Frontal cortex (tissue), 4 donors: ENCODE measurements around the gene ECE1. TPM values are rescaled to one million over a fixed set of nuclear protein-coding genes. Genes with fewer than 3 reads are reported as not detected.

Experiments
- DNase-seq, 2 donors: peaks; one replicate each; pipeline ENCODE4 v3.0.0; 2012; ENCODE audit warnings: low spot score in 2 of 2
- FAIRE-seq: peaks from 2 replicates; lab custom pipeline; 2012; peaks lifted over from hg19 to GRCh38; lab: Jason Lieb, UNC
- total RNA-seq: library from RNA; depleted of rRNA; stranded (reverse); fragments of >200 nt; gene quantifications from one replicate; pipeline ENCODE4 v1.2.3, GENCODE V29; 2014
- donor health status: control.
- donor health status: control.
- donor health status: control.

ECE1 gene
- total RNA-seq, 1 donor from 2014 or later = 8.2 TPM

- no peak for DNase-seq
- FAIRE-seq = no peak
Observed at GRCh38 chr1:21277180-21277579, 13.1 kb downstream of the ECE1 start.

GRCh38 chr1:21272540-21272939, 17.7 kb downstream of the ECE1 start:
- FAIRE-seq = no peak
- no peak for DNase-seq

- FAIRE-seq (no peak), DNase-seq (no peak)
Observed at GRCh38 chr1:21271550-21271949, 18.7 kb downstream of the ECE1 start.

GRCh38 chr1:21270086-21270689, 20.1 kb downstream of the ECE1 start:
- FAIRE-seq (no peak), DNase-seq (peak in 1 of 2 donors; percentile 49)

- FAIRE-seq (no peak), DNase-seq (no peak)
Observed at GRCh38 chr1:21269461-21270085, 20.7 kb downstream of the ECE1 start.

GRCh38 chr1:21268281-21269239, 21.7 kb downstream of the ECE1 start:
- FAIRE-seq = no peak
- DNase-seq = no peak

GRCh38 chr1:21267191-21268077, 22.8 kb downstream of the ECE1 start:
- DNase-seq (no peak), FAIRE-seq (no peak)

GRCh38 chr1:21266119-21266774, 24.0 kb downstream of the ECE1 start:
- no peak for FAIRE-seq
- DNase-seq = no peak

GRCh38 chr1:21265644-21266043, 24.6 kb downstream of the ECE1 start:
- DNase-seq = no peak
- FAIRE-seq = no peak

GRCh38 chr1:21264898-21265297, 25.4 kb downstream of the ECE1 start:
- FAIRE-seq (no peak), DNase-seq (no peak)

GRCh38 chr1:21263653-21264225, 26.5 kb downstream of the ECE1 start:
- DNase-seq = no peak
- FAIRE-seq = no peak

- FAIRE-seq (no peak), DNase-seq (no peak)
Observed at GRCh38 chr1:21263052-21263429, 27.2 kb downstream of the ECE1 start.

GRCh38 chr1:21262293-21263051, 27.8 kb downstream of the ECE1 start:
- peak in 1 of 2 donors; percentile 46 for DNase-seq
- no peak for FAIRE-seq

- FAIRE-seq (no peak), DNase-seq (peak in 1 of 2 donors; percentile 69)
Observed at GRCh38 chr1:21261551-21262292, 28.5 kb downstream of the ECE1 start.

GRCh38 chr1:21260405-21261125, 29.7 kb downstream of the ECE1 start:
- FAIRE-seq = no peak
- no peak for DNase-seq

GRCh38 chr1:21259316-21260076, 30.8 kb downstream of the ECE1 start:
- no peak for FAIRE-seq
- no peak for DNase-seq
